G401 (cell line): ENCODE results near the gene PDIA5. TPM values are rescaled to one million over a fixed set of nuclear protein-coding genes. Genes with fewer than 3 reads are reported as not detected.

ENCODE experiments used
- DNase-seq: peaks from one replicate; pipeline ENCODE4 v3.0.0-alpha.2; 2015; ENCODE audit warnings: low spot score
- in situ Hi-C: cut with HindIII; loops from 2 replicates; pipeline ENCODE4 v1.10.0; 2016; ENCODE audit warnings: low sequenced_read_pairs, mixed read lengths
- total RNA-seq: library from RNA; depleted of rRNA; stranded (reverse); fragments of >200 nt; shearing (Covaris generic); gene quantifications from 2 replicates; pipeline ENCODE4 v1.2.3, GENCODE V29; 2014

The PDIA5 gene
- total RNA-seq, 1 experiment from 2014 or later, result 26.4 TPM

- no peak for DNase-seq
- in situ Hi-C loops, result no loop called here
These were observed 18.6 kb downstream of the PDIA5 start for GRCh38 chr3:123085293-123085931.

- in situ Hi-C loops, result no loop called here
- DNase-seq, result no peak
These were observed 19.3 kb downstream of the PDIA5 start for GRCh38 chr3:123085932-123086627.

- no peak for DNase-seq
- in situ Hi-C loops, result no loop called here
These were observed 21.6 kb downstream of the PDIA5 start for GRCh38 chr3:123088387-123088786.

- in situ Hi-C loops, result no loop called here
- peak; percentile 93 for DNase-seq
These were observed 22.9 kb downstream of the PDIA5 start for GRCh38 chr3:123089611-123090331.

GRCh38 chr3:123090728-123091531 is 24.1 kb downstream of the PDIA5 start:
- DNase-seq, result peak; percentile 36
- in situ Hi-C loops, result no loop called here

- DNase-seq, result no peak
These were observed 25.4 kb downstream of the PDIA5 start for GRCh38 chr3:123092243-123092642.

GRCh38 chr3:123093696-123094095 is 26.9 kb downstream of the PDIA5 start:
- in situ Hi-C loops, result no loop called here
- DNase-seq, result no peak

More at GRCh38 chr3:123092243-123092642, 25.4 kb downstream of the PDIA5 start:
- in situ Hi-C loops, result no loop called here

GRCh38 chr3:123094516-123095313 is 27.9 kb downstream of the PDIA5 start:
- in situ Hi-C loops, result no loop called here
- no peak for DNase-seq

- in situ Hi-C loops, result no loop called here
- DNase-seq, result no peak
These were observed 29.3 kb downstream of the PDIA5 start for GRCh38 chr3:123096126-123096525.

- in situ Hi-C loops, result no loop called here
- peak; percentile 32 for DNase-seq
These were observed 29.9 kb downstream of the PDIA5 start for GRCh38 chr3:123096731-123097130.

- DNase-seq, result no peak
- in situ Hi-C loops, result no loop called here
These were observed 31.9 kb downstream of the PDIA5 start for GRCh38 chr3:123098426-123099330.

GRCh38 chr3:123099331-123100192 is 32.7 kb downstream of the PDIA5 start:
- in situ Hi-C loops, result no loop called here
- DNase-seq, result no peak

GRCh38 chr3:123100193-123100776 is 33.5 kb downstream of the PDIA5 start:
- no peak for DNase-seq

GRCh38 chr3:123102249-123102648 is 35.4 kb downstream of the PDIA5 start:
- in situ Hi-C loops, result no loop called here
- no peak for DNase-seq

More at GRCh38 chr3:123100193-123100776, 33.5 kb downstream of the PDIA5 start:
- in situ Hi-C loops, result no loop called here

- DNase-seq, result no peak
- in situ Hi-C loops, result no loop called here
These were observed 36.0 kb downstream of the PDIA5 start for GRCh38 chr3:123102826-123103225.

GRCh38 chr3:123104550-123104949 is 37.7 kb downstream of the PDIA5 start:
- in situ Hi-C loops, result no loop called here
- DNase-seq, result no peak
